WTC11 (cell line): Measurements from ENCODE around the gene RPL7L1. TPM values are rescaled to one million over a fixed set of nuclear protein-coding genes. Genes with fewer than 3 reads are reported as not detected.

Source experiments
- ATAC-seq: fragments of 200-7000 bp; cut with Tn5 transposase; 2 replicates; pipeline ENCODE4 v1.10.0; 2021; ENCODE audit warnings: mild to moderate bottlenecking, moderate library complexity
- CTCF ChIA-PET: fragments of 300-600 bp; sonication (Branson Sonifier 250); formaldehyde crosslinking; loops from one replicate; lab custom pipeline; 2021; ENCODE audit warnings: antibody characterized with exemption; lab: Charles Lee
- POLR2A ChIA-PET: fragments of 350-600 bp; sonication (Branson Sonifier 250); formaldehyde crosslinking; loops from one replicate; lab custom pipeline; 2021; ENCODE audit warnings: antibody characterized with exemption; lab: Charles Lee
- DNase-seq: peaks from one replicate; pipeline ENCODE4 v3.0.0; 2021; ENCODE audit warnings: low spot score
- H3K27ac Mint-ChIP-seq: 2 replicates; pipeline ENCODE4 v1.8.0; 2021; ENCODE audit warnings: mixed read lengths
- H3K27me3 Mint-ChIP-seq: 2 replicates; pipeline ENCODE4 v1.8.0; 2021; ENCODE audit warnings: low read depth, mild to moderate bottlenecking, moderate library complexity, mixed read lengths
- H3K36me3 Mint-ChIP-seq: 2 replicates; pipeline ENCODE4 v1.8.0; 2021; ENCODE audit warnings: mixed read lengths
- H3K4me1 Mint-ChIP-seq: 2 replicates; pipeline ENCODE4 v1.8.0; 2022; ENCODE audit warnings: mixed read lengths
- H3K4me3 Mint-ChIP-seq: 2 replicates; pipeline ENCODE4 v1.8.0; 2021; ENCODE audit warnings: mild to moderate bottlenecking, moderate library complexity, mixed read lengths
- H3K9me3 Mint-ChIP-seq: 2 replicates; pipeline ENCODE4 v1.8.0; 2021; ENCODE audit warnings: mixed read lengths
- AR ChIP-seq: fragments of 250-450 bp; sonication (Bioruptor Pico); IDR thresholded peaks from 2 replicates; pipeline ENCODE4 v1.9.0; 2021; ENCODE audit warnings: mild to moderate bottlenecking
- ATF1 ChIP-seq: sonication (generic); formaldehyde crosslinking; IDR thresholded peaks from 2 replicates; pipeline ENCODE4 v1.8.1; 2023; ENCODE audit warnings: mild to moderate bottlenecking, moderate library complexity, missing genetic modification reagents
- CREB1 ChIP-seq: sonication (generic); formaldehyde crosslinking; IDR thresholded peaks from 2 replicates; pipeline ENCODE4 v1.8.0; 2023; ENCODE audit warnings: mild to moderate bottlenecking, missing genetic modification reagents
- GRHL2 ChIP-seq: fragments of 250-450 bp; sonication (Bioruptor Pico); IDR thresholded peaks from 2 replicates; pipeline ENCODE4 v1.8.0; 2022; ENCODE audit warnings: mild to moderate bottlenecking, moderate library complexity; ENCODE audit not compliant: insufficient replicate concordance, severe bottlenecking
- HMGXB4 ChIP-seq: sonication (generic); formaldehyde crosslinking; IDR thresholded peaks from 2 replicates; pipeline ENCODE4 v1.8.1; 2023; ENCODE audit warnings: mild to moderate bottlenecking, moderate library complexity, missing genetic modification reagents
- JUN ChIP-seq: sonication (generic); formaldehyde crosslinking; IDR thresholded peaks from 2 replicates; pipeline ENCODE4 v1.8.0; 2023; ENCODE audit warnings: mild to moderate bottlenecking, missing genetic modification reagents
- MYBL2 ChIP-seq: sonication (generic); formaldehyde crosslinking; IDR thresholded peaks from 2 replicates; pipeline ENCODE4 v1.8.1; 2023; ENCODE audit warnings: mild to moderate bottlenecking, moderate library complexity, missing genetic modification reagents
- NR3C1 ChIP-seq: sonication (generic); formaldehyde crosslinking; conservative IDR thresholded peaks from 2 replicates; pipeline ENCODE4 v1.8.1; 2023; ENCODE audit warnings: low read depth, mild to moderate bottlenecking, missing genetic modification reagents
- RELA ChIP-seq: sonication (generic); formaldehyde crosslinking; IDR thresholded peaks from 2 replicates; pipeline ENCODE4 v1.8.1; 2022; ENCODE audit warnings: missing genetic modification reagents, mild to moderate bottlenecking, borderline replicate concordance
- RORB ChIP-seq: fragments of 250-450 bp; sonication (Bioruptor Pico); IDR thresholded peaks from 2 replicates; pipeline ENCODE4 v1.9.0; 2021; ENCODE audit warnings: mild to moderate bottlenecking
- SMAD3 ChIP-seq: sonication (generic); formaldehyde crosslinking; IDR thresholded peaks from 2 replicates; pipeline ENCODE4 v1.8.0; 2022; ENCODE audit warnings: missing genetic modification reagents, mild to moderate bottlenecking, borderline replicate concordance
- USF2 ChIP-seq: sonication (generic); formaldehyde crosslinking; IDR thresholded peaks from 2 replicates; pipeline ENCODE4 v1.8.1; 2023; ENCODE audit warnings: mild to moderate bottlenecking, missing genetic modification reagents, moderate library complexity
- ZBTB21 ChIP-seq: sonication (generic); formaldehyde crosslinking; IDR thresholded peaks from 2 replicates; pipeline ENCODE4 v1.8.1; 2023; ENCODE audit warnings: mild to moderate bottlenecking, missing genetic modification reagents, borderline replicate concordance
- ZNF138 ChIP-seq: sonication (generic); formaldehyde crosslinking; conservative IDR thresholded peaks from 2 replicates; pipeline ENCODE4 v1.8.1; 2022; ENCODE audit warnings: mild to moderate bottlenecking, moderate library complexity, missing genetic modification reagents
- ZNF263 ChIP-seq: sonication (generic); formaldehyde crosslinking; IDR thresholded peaks from 2 replicates; pipeline ENCODE4 v1.8.1; 2022; ENCODE audit warnings: low read depth, mild to moderate bottlenecking, moderate library complexity, missing genetic modification reagents
- ZNF396 ChIP-seq: fragments of 250-450 bp; sonication (Bioruptor Pico); IDR thresholded peaks from 2 replicates; pipeline ENCODE4 v1.8.0; 2021; ENCODE audit warnings: mild to moderate bottlenecking, moderate library complexity, borderline replicate concordance
- ZNF416 ChIP-seq: fragments of 250-450 bp; sonication (Bioruptor Pico); IDR thresholded peaks from 2 replicates; pipeline ENCODE4 v1.9.0; 2021; ENCODE audit warnings: mild to moderate bottlenecking, inconsistent platforms
- ZNF423 ChIP-seq: fragments of 250-450 bp; sonication (Bioruptor Pico); IDR thresholded peaks from 2 replicates; pipeline ENCODE4 v2.1.2; 2022; ENCODE audit warnings: mild to moderate bottlenecking, moderate library complexity
- ZSCAN18 ChIP-seq: fragments of 250-450 bp; sonication (Bioruptor Pico); IDR thresholded peaks from 2 replicates; pipeline ENCODE4 v2.1.2; 2022; ENCODE audit warnings: mild to moderate bottlenecking, moderate library complexity
- total RNA-seq: library from RNA; stranded (reverse); gene quantifications from 3 replicates; pipeline ENCODE4 v1.2.3, GENCODE V29; 2021
- TF ChIP-seq, protein P1 (sequence below): sonication (generic); formaldehyde crosslinking; IDR thresholded peaks from 2 replicates; pipeline ENCODE4 v1.8.1; 2022; ENCODE audit warnings: mild to moderate bottlenecking, moderate library complexity, missing genetic modification reagents
- TF ChIP-seq, protein P2 (sequence below): sonication (generic); formaldehyde crosslinking; IDR thresholded peaks from 2 replicates; pipeline ENCODE4 v1.8.1; 2022; ENCODE audit warnings: low read depth, mild to moderate bottlenecking, moderate library complexity, missing genetic modification reagents, borderline replicate concordance
- TF ChIP-seq, protein P3 (sequence below): sonication (generic); formaldehyde crosslinking; IDR thresholded peaks from 2 replicates; pipeline ENCODE4 v1.8.1; 2023; ENCODE audit warnings: mild to moderate bottlenecking, missing genetic modification reagents, moderate library complexity

The RPL7L1 gene
- total RNA-seq, 1 experiment from 2014 or later = 107 TPM

DNA sequence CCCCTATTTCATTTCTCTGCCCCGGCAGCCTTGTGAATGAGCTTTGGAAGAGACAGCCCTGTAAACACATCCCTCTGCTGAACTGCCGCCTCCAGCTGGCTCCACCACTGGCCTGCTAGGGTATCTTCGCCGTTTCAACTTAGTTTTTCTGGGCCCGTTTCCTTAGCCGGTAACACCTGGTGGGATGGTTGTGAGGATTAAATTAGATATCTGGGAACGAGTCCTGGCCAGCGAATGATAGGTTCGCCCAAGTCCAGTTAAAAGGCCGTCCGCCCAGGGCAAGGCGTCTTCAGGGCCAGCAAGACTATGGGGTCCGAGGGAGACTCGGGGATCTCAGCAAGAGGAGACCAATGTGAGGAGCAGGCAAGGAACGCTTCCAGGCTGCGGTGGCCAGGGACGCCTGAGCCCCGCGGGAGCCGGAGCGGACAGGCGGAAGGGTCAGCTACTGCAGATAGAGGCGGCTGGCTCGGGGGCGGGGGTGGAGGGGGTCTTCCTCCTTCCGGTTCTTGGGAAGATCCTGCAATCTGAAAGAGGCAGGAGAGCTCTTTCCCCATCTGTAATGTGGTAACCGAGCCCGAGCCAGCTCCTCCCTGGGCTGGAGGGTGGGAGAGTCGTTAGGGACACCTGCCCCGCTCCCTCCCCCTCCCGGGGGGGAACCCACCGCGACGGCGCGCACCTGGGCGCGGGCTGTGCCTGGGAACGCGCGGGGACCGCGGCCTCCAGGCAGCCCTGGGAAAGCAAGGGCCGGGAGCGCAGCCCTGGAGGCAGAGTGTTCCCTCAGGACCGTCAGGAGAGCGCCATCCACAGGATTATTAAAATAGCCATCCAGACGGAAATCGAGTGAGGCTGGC, 32.0 kb downstream of the RPL7L1 start:
- peak overlapping the region; percentile 87 for H3K4me3 Mint-ChIP-seq
- ATAC-seq (peak; percentile 81), DNase-seq (peak; percentile 85)
- H3K27ac Mint-ChIP-seq = peak overlapping the region; percentile 98
- peaks cover 5% of the 10 kb centered on the region for H3K4me1 Mint-ChIP-seq
- H3K36me3 Mint-ChIP-seq = no peaks in the 10 kb centered on the region
- ChIA-PET POLR2A (interaction anchor here (0.6 to 2.1 kb wide), 14 partner anchors 18 to 335 kb away, joined by 3 to 35 read pairs (median 3); partner anchors contain the start of genes CNPY3, GNMT, KLC4 and KLHDC3), CTCF (interaction anchor here (0.6 to 2.5 kb wide), 26 partner anchors 10 to 527 kb away, joined by 3 to 28 read pairs (median 4); partner anchors contain the start of genes CNPY3, CUL7, KLHDC3 and MEA1)
- no peaks in the 10 kb centered on the region; the same call in 1 of the 2 replicates for H3K27me3 Mint-ChIP-seq
- no peaks in the 10 kb centered on the region for H3K9me3 Mint-ChIP-seq
- TF ChIP-seq, protein P1, sequence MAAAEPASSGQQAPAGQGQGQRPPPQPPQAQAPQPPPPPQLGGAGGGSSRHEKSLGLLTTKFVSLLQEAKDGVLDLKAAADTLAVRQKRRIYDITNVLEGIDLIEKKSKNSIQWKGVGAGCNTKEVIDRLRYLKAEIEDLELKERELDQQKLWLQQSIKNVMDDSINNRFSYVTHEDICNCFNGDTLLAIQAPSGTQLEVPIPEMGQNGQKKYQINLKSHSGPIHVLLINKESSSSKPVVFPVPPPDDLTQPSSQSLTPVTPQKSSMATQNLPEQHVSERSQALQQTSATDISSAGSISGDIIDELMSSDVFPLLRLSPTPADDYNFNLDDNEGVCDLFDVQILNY (CRISPR knock-in tag) = peak; percentile 86
- no peak for TF ChIP-seq NR3C1 (CRISPR knock-in tag)
- no peak for TF ChIP-seq USF2 (CRISPR knock-in tag)
- TF ChIP-seq ZNF396 = no peak
- TF ChIP-seq CREB1 (CRISPR knock-in tag) = no peak
- TF ChIP-seq ZNF423 (CRISPR knock-in tag) = no peak
- no peak for TF ChIP-seq RELA (CRISPR knock-in tag)
- TF ChIP-seq ZSCAN18 (CRISPR knock-in tag) = no peak
- TF ChIP-seq ZNF138 (CRISPR knock-in tag) = peak; percentile 79; the same call in 1 of the 2 replicates
- TF ChIP-seq ATF1 = no peak
- TF ChIP-seq ZNF263 (CRISPR knock-in tag) = no peak
- TF ChIP-seq, protein P2, sequence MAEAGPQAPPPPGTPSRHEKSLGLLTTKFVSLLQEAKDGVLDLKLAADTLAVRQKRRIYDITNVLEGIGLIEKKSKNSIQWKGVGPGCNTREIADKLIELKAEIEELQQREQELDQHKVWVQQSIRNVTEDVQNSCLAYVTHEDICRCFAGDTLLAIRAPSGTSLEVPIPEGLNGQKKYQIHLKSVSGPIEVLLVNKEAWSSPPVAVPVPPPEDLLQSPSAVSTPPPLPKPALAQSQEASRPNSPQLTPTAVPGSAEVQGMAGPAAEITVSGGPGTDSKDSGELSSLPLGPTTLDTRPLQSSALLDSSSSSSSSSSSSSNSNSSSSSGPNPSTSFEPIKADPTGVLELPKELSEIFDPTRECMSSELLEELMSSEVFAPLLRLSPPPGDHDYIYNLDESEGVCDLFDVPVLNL = 0 out of 2 replicates have a peak, but pooled peaks have one; percentile 66
- TF ChIP-seq JUN (CRISPR knock-in tag) = no peak
- no peak for TF ChIP-seq AR (CRISPR knock-in tag)
- no peak; the same call in 1 of the 2 replicates for TF ChIP-seq ZBTB21
- peak; percentile 5; the same call in 1 of the 2 replicates for TF ChIP-seq MYBL2 (CRISPR knock-in tag)
- no peak for TF ChIP-seq RORB
- peak; percentile 94 for TF ChIP-seq HMGXB4 (CRISPR knock-in tag)
- TF ChIP-seq SMAD3 (CRISPR knock-in tag) = no peak
- TF ChIP-seq GRHL2 (CRISPR knock-in tag) = no peak
- TF ChIP-seq ZNF416 = no peak
- TF ChIP-seq, protein P3, sequence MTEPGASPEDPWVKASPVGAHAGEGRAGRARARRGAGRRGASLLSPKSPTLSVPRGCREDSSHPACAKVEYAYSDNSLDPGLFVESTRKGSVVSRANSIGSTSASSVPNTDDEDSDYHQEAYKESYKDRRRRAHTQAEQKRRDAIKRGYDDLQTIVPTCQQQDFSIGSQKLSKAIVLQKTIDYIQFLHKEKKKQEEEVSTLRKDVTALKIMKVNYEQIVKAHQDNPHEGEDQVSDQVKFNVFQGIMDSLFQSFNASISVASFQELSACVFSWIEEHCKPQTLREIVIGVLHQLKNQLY (CRISPR knock-in tag) = no peak
